Activated CD4-positive, alpha-beta memory T cell treated with anti-CD3 and anti-CD28 coated beads, Interleukin-2, amount 10 ng/mL, durations not matched to agents 7 days and 5 days (primary cell): ENCODE measurements around the gene GLRX. TPM values are rescaled to one million over a fixed set of nuclear protein-coding genes. Genes with fewer than 3 reads are reported as not detected.

Experiments
- CTCF ChIA-PET: fragments of 350-600 bp; sonication (Branson Sonifier 250); formaldehyde crosslinking; loops from one replicate; lab custom pipeline; 2021; ENCODE audit warnings: antibody characterized with exemption, inconsistent platforms; lab: Charles Lee
- POLR2A ChIA-PET: fragments of 350-600 bp; sonication (Branson Sonifier 250); formaldehyde crosslinking; loops from one replicate; lab custom pipeline; 2021; ENCODE audit warnings: antibody characterized with exemption; lab: Charles Lee
- DNase-seq: peaks from one replicate; pipeline ENCODE4 v3.0.0-alpha.2; 2020
- H3K27ac Mint-ChIP-seq: one replicate; pipeline ENCODE4 v1.8.0; 2021; ENCODE audit warnings: mild to moderate bottlenecking, mixed read lengths
- H3K27me3 Mint-ChIP-seq: one replicate; pipeline ENCODE4 v1.8.0; 2021; ENCODE audit warnings: mixed read lengths
- H3K36me3 Mint-ChIP-seq: one replicate; pipeline ENCODE4 v1.8.0; 2021; ENCODE audit warnings: low read depth, mixed read lengths
- H3K4me1 Mint-ChIP-seq: one replicate; pipeline ENCODE4 v1.8.0; 2021; ENCODE audit warnings: mixed read lengths
- H3K4me3 Mint-ChIP-seq: one replicate; pipeline ENCODE4 v1.8.0; 2021; ENCODE audit warnings: mild to moderate bottlenecking, mixed read lengths
- H3K9me3 Mint-ChIP-seq: one replicate; pipeline ENCODE4 v1.8.0; 2021; ENCODE audit warnings: mixed read lengths
- total RNA-seq, 2 experiments: library from RNA; stranded (reverse); gene quantifications; one replicate each; pipeline ENCODE4 v1.2.3, GENCODE V29; 2021

Gene GLRX
- total RNA-seq, 2 experiments from 2014 or later = 71.6 to 72.5 TPM

DNA sequence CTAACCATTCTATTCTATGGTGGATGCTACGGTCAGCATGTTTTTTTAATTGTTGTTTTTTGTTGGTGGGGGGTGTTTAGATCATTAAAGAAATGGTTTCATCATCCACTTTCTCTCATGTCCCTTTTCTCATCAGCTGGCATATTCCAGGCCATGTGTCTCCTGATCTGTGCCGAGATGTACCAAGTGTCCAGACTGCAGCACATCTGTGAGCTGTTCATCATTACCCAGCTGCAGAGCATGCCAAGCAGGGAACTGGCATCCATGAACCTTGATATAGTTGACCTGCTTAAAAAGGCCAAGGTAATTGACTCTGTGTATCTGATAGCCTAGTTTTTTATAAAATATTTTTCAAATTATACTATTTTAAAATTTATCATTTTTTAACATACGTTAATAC lies 38.9 kb downstream of the GLRX start:
- DNase-seq = no peak
- no peaks in the 10 kb centered on the region for H3K36me3 Mint-ChIP-seq
- ChIA-PET POLR2A (interaction anchor here (0.9 kb wide), 1 partner anchor 26 kb away, joined by 4 read pairs; no protein-coding TSS in a partner anchor), CTCF (interaction anchor here (0.6 to 9.8 kb wide), 10 partner anchors 13 to 142 kb away, joined by 3 to 354 read pairs (median 6); partner anchors contain the start of gene GLRX)
- no peak overlapping the region for H3K4me3 Mint-ChIP-seq
- no peaks in the 10 kb centered on the region for H3K27me3 Mint-ChIP-seq
- no peaks in the 10 kb centered on the region for H3K9me3 Mint-ChIP-seq
- H3K27ac Mint-ChIP-seq = no peak overlapping the region
- peaks cover 25% of the 10 kb centered on the region for H3K4me1 Mint-ChIP-seq

GRCh38 chr5:95782181-95782580 lies 40.3 kb downstream of the GLRX start:
- ChIA-PET CTCF (interaction anchor here (0.7 to 9.8 kb wide), 41 partner anchors 9 to 563 kb away, joined by 3 to 354 read pairs (median 7); partner anchors contain the start of genes GLRX and RFESD), POLR2A (interaction anchor here (0.9 to 1.9 kb wide), 5 partner anchors 26 to 68 kb away, joined by 3 to 9 read pairs (median 6); no protein-coding TSS in a partner anchor)
- Mint-ChIP-seq H3K4me1 (peaks cover 27% of the 10 kb centered on the region), H3K27me3 (no peaks in the 10 kb centered on the region), H3K36me3 (no peaks in the 10 kb centered on the region), H3K9me3 (no peaks in the 10 kb centered on the region), H3K4me3 (no peak overlapping the region), H3K27ac (no peak overlapping the region)
- no peak for DNase-seq

GRCh38 chr5:95781101-95781583 lies 41.4 kb downstream of the GLRX start:
- Mint-ChIP-seq H3K27ac (no peak overlapping the region), H3K36me3 (no peaks in the 10 kb centered on the region), H3K4me1 (peaks cover 27% of the 10 kb centered on the region), H3K27me3 (no peaks in the 10 kb centered on the region), H3K4me3 (peak overlapping the region; percentile 34), H3K9me3 (no peaks in the 10 kb centered on the region)
- ChIA-PET POLR2A (interaction anchor here (0.6 to 1.9 kb wide), 10 partner anchors 27 to 117 kb away, joined by 3 to 9 read pairs (median 4); no protein-coding TSS in a partner anchor), CTCF (interaction anchor here (0.6 to 9.8 kb wide), 51 partner anchors 8 to 564 kb away, joined by 3 to 354 read pairs (median 6); partner anchors contain the start of genes GLRX and RFESD)
- DNase-seq = peak; percentile 75

DNA sequence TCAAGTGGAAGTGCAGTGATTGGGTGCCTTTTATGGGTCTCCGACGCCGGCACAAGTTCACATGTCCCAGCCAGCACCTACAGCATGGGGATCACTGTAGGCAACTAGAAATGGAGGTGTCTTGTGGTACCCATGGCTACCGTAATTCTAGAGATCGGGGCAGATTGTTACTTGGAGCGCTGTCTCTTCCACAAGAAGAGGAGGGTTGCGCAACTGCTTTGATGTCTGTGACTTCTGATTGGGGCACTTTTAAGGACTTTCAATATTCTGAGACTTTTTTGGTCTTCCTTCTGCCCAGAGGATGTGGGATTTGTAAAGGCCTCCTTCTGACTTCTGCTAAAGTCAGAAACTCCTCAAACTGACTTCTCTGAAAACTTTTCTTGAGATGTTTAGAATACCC lies 41.9 kb downstream of the GLRX start:
- ChIA-PET CTCF (interaction anchor here (0.6 to 9.8 kb wide), 43 partner anchors 10 to 562 kb away, joined by 3 to 354 read pairs (median 7); partner anchors contain the start of genes GLRX and RFESD), POLR2A (interaction anchor here (0.6 to 1.9 kb wide), 6 partner anchors 51 to 117 kb away, joined by 3 to 9 read pairs (median 4); no protein-coding TSS in a partner anchor)
- Mint-ChIP-seq H3K36me3 (no peaks in the 10 kb centered on the region), H3K4me3 (no peak overlapping the region), H3K9me3 (no peaks in the 10 kb centered on the region), H3K27me3 (no peaks in the 10 kb centered on the region), H3K4me1 (peaks cover 27% of the 10 kb centered on the region), H3K27ac (no peak overlapping the region)
- no peak for DNase-seq

DNA sequence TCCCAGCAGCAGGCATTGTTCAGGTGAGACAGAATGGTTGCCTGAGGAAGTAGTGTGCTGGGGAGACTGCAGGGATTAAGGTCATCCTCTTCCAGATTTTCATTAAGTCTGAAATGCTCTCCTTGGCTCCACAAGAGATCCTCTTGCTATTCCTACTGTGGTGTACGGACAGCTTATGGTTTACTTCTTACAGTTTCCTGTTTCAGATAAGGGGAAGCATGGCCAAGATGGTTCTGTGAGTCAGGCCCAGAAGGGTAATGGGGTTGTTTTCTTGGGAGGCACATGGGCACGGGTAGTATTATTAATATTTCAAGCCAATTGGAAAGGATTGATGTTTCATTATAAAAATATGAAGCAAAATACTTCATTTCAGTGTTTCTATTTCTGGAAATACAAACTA lies 42.9 kb downstream of the GLRX start:
- H3K36me3 Mint-ChIP-seq = no peaks in the 10 kb centered on the region
- no peaks in the 10 kb centered on the region for H3K27me3 Mint-ChIP-seq
- no peak overlapping the region for H3K4me3 Mint-ChIP-seq
- ChIA-PET POLR2A (interaction anchor here (0.8 kb wide), 1 partner anchor 43 kb away, joined by 3 read pairs; the partner anchor contains the start of gene GLRX), CTCF (interaction anchor here (0.9 to 9.8 kb wide), 10 partner anchors 9 to 132 kb away, joined by 3 to 354 read pairs (median 6); partner anchors contain the start of genes GLRX and RFESD)
- H3K27ac Mint-ChIP-seq = no peak overlapping the region
- no peak for DNase-seq
- H3K9me3 Mint-ChIP-seq = no peaks in the 10 kb centered on the region
- H3K4me1 Mint-ChIP-seq = peaks cover 27% of the 10 kb centered on the region

GRCh38 chr5:95778713-95779436 lies 43.7 kb downstream of the GLRX start:
- POLR2A ChIA-PET = interaction anchor here (0.8 kb wide), 2 partner anchors 42 to 44 kb away, joined by 3 read pairs; partner anchors contain the start of gene GLRX
- peaks cover under 1% of the 10 kb centered on the region for H3K27me3 Mint-ChIP-seq
- CTCF ChIA-PET = interaction anchor here (0.7 to 9.8 kb wide), 11 partner anchors 9 to 132 kb away, joined by 3 to 354 read pairs (median 6); partner anchors contain the start of genes GLRX and RFESD
- H3K27ac Mint-ChIP-seq = peak overlapping the region; percentile 23
- H3K36me3 Mint-ChIP-seq = no peaks in the 10 kb centered on the region
- H3K4me1 Mint-ChIP-seq = peaks cover 27% of the 10 kb centered on the region
- no peaks in the 10 kb centered on the region for H3K9me3 Mint-ChIP-seq
- no peak for DNase-seq
- H3K4me3 Mint-ChIP-seq = no peak overlapping the region

- peaks cover 29% of the 10 kb centered on the region for H3K4me1 Mint-ChIP-seq
- CTCF ChIA-PET = no interaction called here
These were observed 45.1 kb downstream of the GLRX start for GRCh38 chr5:95777441-95777840.

DNA sequence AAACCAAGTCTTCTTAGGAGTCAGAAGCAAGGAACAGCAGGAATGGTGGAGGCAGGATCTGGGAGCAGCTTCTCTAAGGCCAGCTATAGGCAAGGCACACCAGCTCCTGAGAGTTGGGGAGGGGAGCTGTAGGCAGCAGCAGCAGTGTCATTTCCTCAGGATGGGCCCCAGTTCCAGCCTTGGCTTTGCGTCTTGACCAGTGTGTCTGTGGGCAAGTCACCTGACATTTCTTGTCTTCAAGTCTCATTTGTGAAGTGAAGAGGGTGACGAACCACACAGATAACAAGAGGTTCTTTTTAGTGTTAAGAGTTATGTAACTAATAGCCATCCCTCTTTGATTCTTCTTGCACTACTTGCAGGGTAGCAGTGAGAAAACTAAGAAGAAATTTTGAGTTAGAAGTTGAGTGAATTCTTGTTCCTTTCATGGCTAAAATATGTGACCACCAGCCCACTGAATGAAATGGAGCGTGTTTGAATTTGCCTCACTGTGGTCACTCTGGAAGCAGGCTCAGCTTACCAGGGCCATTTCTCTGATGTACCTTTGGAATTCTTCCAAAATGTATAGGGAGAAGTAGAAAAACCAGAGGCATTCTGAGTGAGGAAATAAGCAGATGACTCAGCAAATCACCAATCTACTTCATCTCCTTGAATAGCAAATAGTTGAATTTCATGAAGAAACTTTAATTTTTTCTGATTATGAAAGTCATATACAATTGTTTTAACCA lies 49.0 kb downstream of the GLRX start:
- ChIA-PET POLR2A (no interaction called here), CTCF (interaction anchor here (1.0 kb wide), 1 partner anchor 8 kb away, joined by 4 read pairs; no protein-coding TSS in a partner anchor)
- Mint-ChIP-seq H3K9me3 (no peaks in the 10 kb centered on the region), H3K4me1 (peaks cover 3% of the 10 kb centered on the region), H3K4me3 (no peak overlapping the region), H3K27me3 (peaks cover 9% of the 10 kb centered on the region), H3K27ac (no peak overlapping the region), H3K36me3 (no peaks in the 10 kb centered on the region)
- no peak for DNase-seq

More at GRCh38 chr5:95777441-95777840, 45.1 kb downstream of the GLRX start:
- POLR2A ChIA-PET = no interaction called here
- Mint-ChIP-seq H3K27ac (no peak overlapping the region), H3K9me3 (no peaks in the 10 kb centered on the region), H3K36me3 (no peaks in the 10 kb centered on the region), H3K4me3 (no peak overlapping the region), H3K27me3 (peaks cover 3% of the 10 kb centered on the region)
- DNase-seq = no peak

DNA sequence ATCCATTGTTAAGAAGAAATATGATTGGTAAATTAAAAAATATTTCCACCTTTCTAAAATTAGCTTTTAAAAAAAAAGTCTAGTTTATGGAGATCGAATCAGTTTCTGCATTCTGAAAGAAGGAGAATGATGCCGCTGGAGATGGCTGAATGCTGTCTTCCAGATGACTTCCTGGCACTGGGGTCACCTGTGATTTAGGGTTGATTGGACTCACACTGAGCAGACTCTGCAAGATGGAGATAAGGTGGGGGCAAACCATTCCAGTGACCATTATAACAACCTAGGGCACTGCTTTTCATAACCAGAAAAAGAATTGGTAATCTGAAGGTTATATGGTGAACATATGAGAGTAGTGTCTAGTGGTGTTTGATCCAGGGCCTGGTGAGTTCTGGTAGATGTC lies 50.6 kb downstream of the GLRX start:
- no peak for DNase-seq
- Mint-ChIP-seq H3K4me3 (no peak overlapping the region), H3K27ac (no peak overlapping the region), H3K36me3 (no peaks in the 10 kb centered on the region), H3K4me1 (peaks cover 2% of the 10 kb centered on the region), H3K27me3 (peaks cover 9% of the 10 kb centered on the region), H3K9me3 (no peaks in the 10 kb centered on the region)
- CTCF ChIA-PET = interaction anchor here (0.6 to 3.0 kb wide), 2 partner anchors 10 to 72 kb away, joined by 3 to 26 read pairs; no protein-coding TSS in a partner anchor
- POLR2A ChIA-PET = interaction anchor here (1.2 kb wide), 1 partner anchor 11 kb away, joined by 5 read pairs; no protein-coding TSS in a partner anchor

DNA sequence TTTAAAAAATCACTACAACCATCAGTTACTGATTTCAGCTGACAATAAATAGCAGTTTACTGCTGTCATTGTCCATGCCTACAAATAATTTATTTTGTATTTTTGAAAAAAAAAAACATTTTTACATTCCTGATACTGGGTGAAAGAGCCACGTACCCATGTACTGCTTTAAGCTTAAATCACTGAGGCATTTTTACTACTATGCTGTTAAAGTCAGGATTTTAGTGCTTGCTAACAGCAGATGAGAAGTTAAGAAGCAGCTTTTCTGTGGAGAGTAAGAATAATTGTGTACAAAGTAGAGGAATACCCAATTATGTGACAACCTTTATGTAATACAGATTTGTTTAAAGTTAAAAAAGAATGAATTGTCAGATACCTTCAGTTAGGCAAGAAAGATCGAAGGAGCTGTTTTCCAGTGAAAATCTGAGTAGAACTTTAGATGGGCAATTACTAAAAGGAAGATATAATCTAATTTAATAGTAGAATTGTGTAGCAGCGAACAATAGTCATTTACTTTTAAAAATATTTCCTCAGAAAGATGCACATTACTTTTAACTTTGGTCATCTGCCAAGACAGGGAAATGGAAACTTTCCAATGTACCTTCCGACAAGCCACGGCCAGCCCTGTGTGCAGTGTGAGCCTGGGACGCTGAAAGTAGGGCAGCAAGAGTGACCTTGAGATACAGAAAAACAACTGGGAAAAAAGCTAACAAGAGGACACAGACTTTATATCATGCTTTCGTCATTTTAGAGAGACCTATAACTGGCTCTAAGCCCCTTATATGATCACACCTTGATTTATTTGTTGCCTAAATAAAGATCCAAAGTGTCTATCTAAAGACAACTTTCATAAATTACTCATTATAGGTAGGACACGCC lies 51.5 kb downstream of the GLRX start:
- no peaks in the 10 kb centered on the region for H3K9me3 Mint-ChIP-seq
- no peak overlapping the region for H3K4me3 Mint-ChIP-seq
- ChIA-PET CTCF (interaction anchor here (0.5 to 3.0 kb wide), 3 partner anchors 11 to 77 kb away, joined by 4 to 26 read pairs (median 9); no protein-coding TSS in a partner anchor), POLR2A (interaction anchor here (1.2 kb wide), 1 partner anchor 10 kb away, joined by 5 read pairs; no protein-coding TSS in a partner anchor)
- no peak for DNase-seq
- peaks cover 2% of the 10 kb centered on the region for H3K4me1 Mint-ChIP-seq
- no peak overlapping the region for H3K27ac Mint-ChIP-seq
- peaks cover 9% of the 10 kb centered on the region for H3K27me3 Mint-ChIP-seq
- H3K36me3 Mint-ChIP-seq = no peaks in the 10 kb centered on the region

DNA sequence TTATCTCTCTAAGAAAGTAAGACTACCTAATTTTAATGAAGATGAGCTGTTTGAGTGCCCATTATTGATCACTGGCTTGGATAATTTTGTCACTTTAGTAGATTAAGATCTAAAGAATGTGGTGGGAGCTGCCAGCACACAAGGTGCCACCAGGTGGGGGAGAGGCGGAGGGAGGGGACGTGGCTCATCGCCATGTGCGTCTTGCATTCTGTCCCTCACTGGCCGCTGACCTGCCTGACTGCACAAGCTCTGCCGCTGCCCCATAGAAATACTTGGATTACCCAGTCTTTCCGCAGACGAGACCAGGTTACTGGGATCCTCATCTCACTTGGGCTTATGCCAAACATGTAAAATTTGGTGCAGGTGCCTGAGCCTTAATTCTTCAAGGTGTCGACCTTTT lies 53.8 kb downstream of the GLRX start:
- Mint-ChIP-seq H3K9me3 (no peaks in the 10 kb centered on the region), H3K27me3 (peaks cover 14% of the 10 kb centered on the region), H3K4me3 (no peak overlapping the region), H3K36me3 (no peaks in the 10 kb centered on the region), H3K27ac (no peak overlapping the region), H3K4me1 (peaks cover 2% of the 10 kb centered on the region)
- ChIA-PET CTCF (interaction anchor here (0.8 to 2.4 kb wide), 4 partner anchors 13 to 104 kb away, joined by 3 to 11 read pairs (median 6); no protein-coding TSS in a partner anchor), POLR2A (interaction anchor here (0.7 kb wide), 1 partner anchor 80 kb away, joined by 3 read pairs; no protein-coding TSS in a partner anchor)
- no peak for DNase-seq
